HFF-Myc (cell line): Measurements from ENCODE around the gene MS4A2.
"Not testable (repeated sequence)": the region's sequence is repeated elsewhere in the genome, so short reads cannot be mapped to it uniquely, and the experiment has no call there.

Experiments used
- DNase-seq: peaks from one replicate; pipeline ENCODE4 v3.0.0-alpha.2; 2011; ENCODE audit warnings: low read depth; ENCODE audit errors: extremely low read depth
- H3K4me3 ChIP-seq: replicated peaks from 2 replicates; pipeline ENCODE4 v1.5.1; 2011; ENCODE audit warnings: low read depth, mild to moderate bottlenecking, control low read depth, low read length
- CTCF ChIP-seq: IDR thresholded peaks from 2 replicates; pipeline ENCODE4 v1.5.1; 2012; ENCODE audit warnings: mild to moderate bottlenecking, low read depth, low read length, control low read depth; ENCODE audit errors: missing control alignments

Gene MS4A2

GRCh38 chr11:60064111-60064510, 24.4 kb upstream of the MS4A2 start:
- no peak for TF ChIP-seq CTCF
- no peak for DNase-seq
- H3K4me3 ChIP-seq, result no peak overlapping the region

- DNase-seq, result no peak
- TF ChIP-seq CTCF, result no peak
- no peak overlapping the region for H3K4me3 ChIP-seq
Measured at GRCh38 chr11:60065801-60066200, 22.7 kb upstream of the MS4A2 start.

GRCh38 chr11:60069450-60069849, 19.0 kb upstream of the MS4A2 start:
- H3K4me3 ChIP-seq, result no peak overlapping the region
- DNase-seq, result no peak
- no peak for TF ChIP-seq CTCF

- DNase-seq, H3K4me3 ChIP-seq: not testable (repeated sequence)
Measured at GRCh38 chr11:60071644-60072043, 16.8 kb upstream of the MS4A2 start.

GRCh38 chr11:60077216-60077817, 11.1 kb upstream of the MS4A2 start:
- no peak for DNase-seq
- TF ChIP-seq CTCF, result no peak
- no peak overlapping the region for H3K4me3 ChIP-seq

- DNase-seq, result no peak
- no peak overlapping the region for H3K4me3 ChIP-seq
- TF ChIP-seq CTCF, result no peak
Measured at GRCh38 chr11:60077981-60078380, 10.5 kb upstream of the MS4A2 start.

- DNase-seq, result no peak
- no peak overlapping the region for H3K4me3 ChIP-seq
- TF ChIP-seq CTCF, result no peak
Measured at GRCh38 chr11:60078745-60079144, 9.7 kb upstream of the MS4A2 start.
